NOMO-1 (cell line): Measurements from ENCODE around the gene PAPPA.

Source experiments
- DNase-seq, 2 experiments: peaks; one replicate each; lab custom pipeline; 2025; ENCODE audit not compliant: unreplicated experiment in 2 of 2; lab: John Stamatoyannopoulos, UW

The PAPPA gene

GRCh38 chr9:116409129-116409528 lies 255.5 kb downstream of the PAPPA start:
- DNase-seq = no peak

- DNase-seq = no peak
Observed at GRCh38 chr9:116409638-116410037, 256.0 kb downstream of the PAPPA start.

DNA sequence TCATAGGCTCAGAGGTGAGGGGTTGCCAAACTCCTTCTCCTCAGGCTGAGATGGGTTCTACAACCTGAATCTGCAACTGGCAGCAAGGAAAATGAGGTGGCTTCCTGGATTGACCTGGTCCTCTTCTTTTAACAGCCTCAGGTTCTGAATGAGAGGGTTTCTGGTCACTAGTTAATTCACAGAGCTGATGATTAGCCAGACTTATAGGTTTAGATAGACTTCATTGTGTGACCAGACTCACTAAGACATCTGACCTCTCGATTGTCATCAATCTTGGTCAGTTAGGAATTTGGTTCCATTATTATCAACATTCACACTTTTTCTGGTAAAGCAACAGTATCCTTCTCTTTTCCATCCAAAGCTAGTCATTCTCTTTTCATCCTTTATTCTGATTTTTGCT lies 257.9 kb downstream of the PAPPA start:
- DNase-seq = no peak

- DNase-seq = no peak
Observed at GRCh38 chr9:116414374-116414773, 260.8 kb downstream of the PAPPA start.

DNA sequence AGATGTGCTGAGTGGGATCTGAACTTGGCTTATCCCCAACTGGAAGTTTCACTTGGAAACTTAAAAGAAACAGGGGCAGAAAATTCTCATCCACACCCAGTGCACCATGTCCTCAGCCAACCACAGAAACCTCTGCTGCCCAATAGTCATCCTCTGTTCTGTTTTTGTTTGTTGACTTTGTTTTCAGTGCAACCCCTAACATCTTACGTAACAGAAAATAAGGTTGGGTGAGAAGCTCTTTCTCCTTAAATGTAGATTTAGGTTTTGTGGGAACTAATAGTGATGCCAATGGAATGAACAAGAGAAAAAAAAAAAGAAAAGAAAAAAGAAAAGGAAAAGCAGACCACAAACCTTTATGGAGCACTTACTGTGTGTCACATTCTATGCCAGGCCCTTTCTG lies 262.8 kb downstream of the PAPPA start:
- DNase-seq = no peak

- DNase-seq = no peak
Observed at GRCh38 chr9:116417464-116417863, 263.9 kb downstream of the PAPPA start.

GRCh38 chr9:116419181-116419580 lies 265.6 kb downstream of the PAPPA start:
- no peak for DNase-seq

DNA sequence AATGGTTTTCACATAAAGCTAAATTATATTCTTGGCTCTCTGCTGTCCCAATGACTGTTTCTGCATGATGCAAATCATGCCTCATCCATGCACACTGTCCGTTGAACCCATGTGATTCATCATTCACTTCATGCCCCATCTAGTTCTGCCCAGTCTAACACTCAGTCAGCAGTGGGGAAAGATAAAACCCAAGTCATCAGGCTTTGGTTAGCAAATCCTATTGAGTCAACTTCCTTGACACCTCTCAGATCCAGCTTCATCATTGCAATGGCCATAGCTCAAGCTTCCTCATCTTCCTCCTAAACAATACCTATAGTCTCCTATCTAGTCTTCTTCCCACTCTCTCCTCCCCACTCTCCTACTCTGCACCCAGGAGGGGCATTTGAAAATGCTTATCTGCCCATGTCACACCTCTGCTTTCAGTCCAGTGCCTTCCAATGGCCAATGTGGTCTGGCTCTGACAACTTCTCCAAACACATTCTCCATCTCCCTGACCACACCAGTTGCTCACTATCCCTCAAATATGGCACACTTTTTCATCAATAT lies 267.5 kb downstream of the PAPPA start:
- no peak for DNase-seq

DNA sequence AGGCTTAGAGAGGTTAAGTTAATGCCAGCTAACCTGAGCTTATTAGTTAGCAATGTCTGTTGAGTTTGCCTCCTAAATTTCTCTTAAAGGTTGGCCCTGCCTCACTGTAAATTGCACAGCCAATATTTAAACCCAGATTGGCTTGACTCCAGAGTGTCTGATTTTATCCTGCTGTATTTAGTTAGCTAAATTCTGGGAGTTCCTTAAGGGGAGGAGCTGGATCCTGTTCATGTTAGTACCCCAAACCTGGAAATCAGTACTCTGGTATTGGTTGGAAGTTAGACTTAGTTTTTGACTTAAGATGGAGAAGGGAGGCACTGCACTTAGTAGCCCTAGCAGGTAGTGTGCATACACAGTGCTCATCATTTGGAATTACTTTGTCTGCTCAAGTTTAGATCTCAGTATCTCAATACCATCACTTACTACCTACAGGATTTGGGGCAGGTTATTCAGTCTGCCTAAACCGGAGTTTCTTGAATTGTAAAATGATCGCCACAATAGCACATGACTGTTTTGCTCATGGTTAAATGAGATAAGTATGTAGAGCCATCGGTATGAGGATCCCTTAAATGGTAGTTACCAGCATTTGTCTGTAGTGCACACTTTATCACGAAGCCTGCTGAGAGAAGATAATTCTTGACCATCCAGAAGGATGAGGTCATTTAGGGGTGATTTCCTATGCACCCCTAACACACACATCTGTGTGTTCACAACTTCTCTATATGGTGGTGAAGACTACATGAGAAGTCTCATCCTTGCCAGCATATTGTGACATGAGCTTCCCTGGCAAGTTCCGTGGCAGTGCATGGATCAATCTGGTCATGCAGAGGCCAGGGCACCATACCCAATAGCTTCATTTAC lies 268.8 kb downstream of the PAPPA start:
- DNase-seq = no peak

DNA sequence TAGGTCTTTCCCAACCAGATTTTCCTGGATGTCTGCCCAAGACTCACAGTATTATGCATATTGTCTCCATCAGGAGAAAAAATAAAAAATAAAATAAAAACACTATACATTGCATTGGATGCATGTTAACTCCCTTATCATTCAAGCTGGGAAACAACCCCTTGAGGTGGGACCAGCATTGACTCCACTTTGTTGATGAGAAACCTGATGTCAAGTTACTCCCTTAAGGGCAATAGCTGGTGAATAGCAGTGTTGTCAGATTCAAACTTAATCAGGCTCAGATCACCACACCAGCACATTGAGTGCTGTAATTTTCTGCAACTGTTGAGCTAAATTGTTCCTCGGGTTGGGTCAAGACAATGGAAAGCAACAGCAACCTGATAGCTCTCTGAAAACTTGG lies 269.6 kb downstream of the PAPPA start:
- no peak for DNase-seq

- DNase-seq = no peak
Observed at GRCh38 chr9:116425244-116425643, 271.7 kb downstream of the PAPPA start.

DNA sequence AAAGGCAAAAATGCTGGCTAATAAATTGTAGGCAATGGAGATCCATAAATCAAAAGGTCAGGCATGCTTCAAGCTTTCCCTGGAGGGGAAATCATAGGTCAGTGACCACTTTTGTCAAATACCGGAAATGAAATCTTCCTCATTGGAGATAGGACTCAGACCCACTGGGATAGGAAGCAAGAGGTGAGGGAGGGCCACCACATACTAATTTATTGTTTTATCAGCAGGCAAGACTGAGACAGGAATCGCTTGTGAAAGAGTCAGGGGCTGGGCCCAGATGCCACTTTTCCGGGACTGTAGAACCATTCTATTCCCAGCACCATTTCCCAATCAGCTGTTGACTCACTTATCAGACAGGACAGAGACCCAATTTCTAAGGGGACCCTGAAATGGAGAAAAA lies 277.3 kb downstream of the PAPPA start:
- DNase-seq = no peak

GRCh38 chr9:116432051-116432450 lies 278.5 kb downstream of the PAPPA start:
- no peak for DNase-seq

DNA sequence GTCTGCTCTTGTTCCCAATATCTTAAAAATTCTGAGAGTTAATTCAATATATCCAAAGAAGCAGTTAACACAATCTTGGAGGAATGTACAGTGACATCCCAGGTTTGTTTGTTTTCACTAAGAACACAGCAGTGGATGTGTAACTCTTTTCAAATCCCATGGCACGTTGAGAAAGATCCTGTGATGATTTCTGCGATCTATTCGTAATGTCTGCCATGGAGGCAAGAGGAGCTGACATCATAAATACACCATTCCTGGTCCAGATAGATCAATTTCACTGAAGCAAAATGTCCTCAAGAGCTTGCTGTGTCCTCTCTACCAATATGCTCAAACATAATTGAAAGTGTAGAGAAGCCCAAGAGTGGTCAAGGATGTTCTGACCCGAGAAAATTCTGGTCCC lies 280.7 kb downstream of the PAPPA start:
- DNase-seq = no peak

- DNase-seq = no peak
Observed at GRCh38 chr9:116435706-116436105, 282.1 kb downstream of the PAPPA start.

GRCh38 chr9:116436121-116436520 lies 282.5 kb downstream of the PAPPA start:
- DNase-seq = no peak

DNA sequence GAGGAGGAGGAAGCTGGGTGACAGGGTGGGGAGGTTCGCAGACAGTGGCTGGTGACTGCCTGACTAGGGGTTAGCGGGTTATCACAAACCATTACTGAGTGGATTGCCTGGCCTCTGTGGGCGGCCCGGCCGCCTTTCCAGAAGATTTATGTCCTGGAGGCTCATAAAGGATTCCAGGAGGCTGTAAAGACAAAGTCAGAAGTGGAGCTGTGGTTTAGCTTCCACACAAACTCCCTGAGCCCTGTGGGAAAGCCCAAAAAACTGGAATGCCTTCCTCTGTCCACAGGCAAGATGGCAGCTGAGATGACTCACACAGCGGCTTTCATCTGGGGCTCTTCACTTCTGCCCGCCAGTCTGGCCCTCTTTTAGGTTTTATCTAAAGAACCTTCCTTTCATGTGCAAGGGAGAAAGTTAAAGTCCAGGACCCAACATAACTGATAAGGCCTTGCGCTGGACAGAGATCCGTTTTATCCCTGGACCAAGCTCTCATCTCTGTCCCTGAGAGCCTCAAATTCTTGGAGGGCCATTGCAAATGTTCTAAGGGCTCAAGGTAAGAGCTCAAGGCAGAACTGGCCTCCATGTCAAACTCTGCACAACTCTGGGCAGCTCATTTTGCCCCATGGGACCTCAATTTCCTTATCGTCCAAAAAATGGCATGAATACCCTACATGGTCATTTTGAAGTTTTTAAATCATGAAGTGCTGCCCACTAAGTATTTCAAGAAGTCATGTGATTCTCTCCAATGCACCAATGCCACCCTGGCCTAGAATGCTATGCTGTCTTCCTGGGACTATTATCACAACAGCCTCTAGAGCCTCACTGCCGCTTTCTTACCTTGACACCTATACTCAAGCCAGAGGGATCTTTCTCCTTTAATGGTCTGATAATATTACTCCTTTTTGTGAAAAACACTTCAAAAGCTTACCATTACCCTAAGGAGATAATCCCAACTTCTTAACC lies 284.1 kb downstream of the PAPPA start:
- no peak for DNase-seq

DNA sequence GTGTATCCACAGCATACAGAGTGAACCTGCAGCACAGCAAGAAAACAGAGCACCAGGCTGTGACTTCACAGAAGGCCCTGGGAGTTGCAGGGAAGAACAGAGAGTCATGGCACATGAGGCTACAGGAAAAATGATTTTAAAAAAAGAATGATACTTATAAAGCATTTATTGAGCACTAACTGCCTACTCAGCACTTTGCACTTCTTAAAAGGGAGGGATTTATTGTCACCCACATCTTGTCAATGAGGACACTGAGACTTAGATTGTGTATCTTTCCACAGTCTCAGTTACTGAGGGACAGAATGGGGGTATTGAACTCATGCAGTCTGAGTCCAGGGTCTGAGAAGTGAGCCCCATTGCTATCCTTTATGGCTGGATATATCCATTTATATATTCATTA lies 288.9 kb downstream of the PAPPA start:
- no peak for DNase-seq

GRCh38 chr9:116447934-116448333 lies 294.3 kb downstream of the PAPPA start:
- DNase-seq = no peak

DNA sequence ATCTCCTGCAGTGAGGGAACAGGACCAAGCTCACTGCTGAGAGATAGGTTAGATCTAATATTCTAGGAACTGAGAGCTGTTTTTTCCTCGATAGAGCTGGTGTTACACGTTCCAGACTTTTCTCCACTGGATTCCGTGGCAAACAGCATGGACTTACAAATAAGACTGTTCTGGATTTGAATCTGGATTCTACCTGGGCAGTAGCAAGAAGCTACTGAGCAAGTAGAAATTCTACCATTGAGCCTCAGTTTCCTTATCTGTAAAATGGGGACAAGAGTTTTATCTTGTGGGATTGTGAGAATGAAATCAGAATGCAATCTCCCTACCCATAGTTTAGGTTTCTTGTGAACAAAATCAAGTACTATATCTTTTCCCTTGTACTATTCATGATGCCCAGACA lies 294.8 kb downstream of the PAPPA start:
- DNase-seq = no peak

- no peak for DNase-seq
Observed at GRCh38 chr9:116449949-116450348, 296.4 kb downstream of the PAPPA start.
